HG03460 (cell line): ENCODE measurements around the gene PLCD3.

Source experiments
- ATAC-seq: cut with Tn5 transposase; IDR thresholded peaks from one replicate; pipeline ENCODE4 v1.9.1; 2021; ENCODE audit not compliant: unreplicated experiment

Gene PLCD3

GRCh38 chr17:45086391-45086790, 45.9 kb downstream of the PLCD3 start:
- no peak for ATAC-seq

- ATAC-seq = no peak
These were observed 51.1 kb downstream of the PLCD3 start for GRCh38 chr17:45081047-45081703.

- no peak for ATAC-seq
These were observed 54.7 kb downstream of the PLCD3 start for GRCh38 chr17:45077643-45078042.

- no peak for ATAC-seq
These were observed 58.8 kb downstream of the PLCD3 start for GRCh38 chr17:45073414-45074070.

- no peak for ATAC-seq
These were observed 61.5 kb downstream of the PLCD3 start for GRCh38 chr17:45070809-45071208.

GRCh38 chr17:45070001-45070400, 62.3 kb downstream of the PLCD3 start:
- ATAC-seq = no peak

- ATAC-seq = no peak
These were observed 64.7 kb downstream of the PLCD3 start for GRCh38 chr17:45067637-45068036.

GRCh38 chr17:45063198-45063597, 69.1 kb downstream of the PLCD3 start:
- no peak for ATAC-seq

- no peak for ATAC-seq
These were observed 70.6 kb downstream of the PLCD3 start for GRCh38 chr17:45061606-45062205.

- ATAC-seq = peak; percentile 78
These were observed 71.3 kb downstream of the PLCD3 start, which contains the start of gene NMT1 for GRCh38 chr17:45060797-45061605. NMT1 (plus strand) TSS chr17:45061317; CDS start chr17:45061330, 13 bp downstream.

GRCh38 chr17:45060382-45060796, 71.9 kb downstream of the PLCD3 start:
- no peak for ATAC-seq
